DOHH2 (cell line): ENCODE measurements around the gene DPP6.

ENCODE experiments used
- H3F3A ChIP-seq: fragments of 200-600 bp; sonication (generic), shearing (Covaris generic); 2 replicates; pipeline ENCODE4 v1.6.0; 2016; ENCODE audit warnings: antibody characterized with exemption, mild to moderate bottlenecking; ENCODE audit not compliant: control insufficient read depth, insufficient read depth
- H3K27ac ChIP-seq: fragments of 200-600 bp; sonication (generic); 2 replicates; pipeline ENCODE4 v1.5.1; 2014; ENCODE audit warnings: low read depth, mild to moderate bottlenecking, low read length, moderate library complexity
- H3K27me3 ChIP-seq: fragments of 200-600 bp; sonication (generic); 2 replicates; pipeline ENCODE4 v1.6.1; 2014; ENCODE audit warnings: mild to moderate bottlenecking, low read length, mixed read lengths; ENCODE audit not compliant: control insufficient read depth
- H3K36me3 ChIP-seq: fragments of 200-600 bp; sonication (generic); 2 replicates; pipeline ENCODE4 v1.6.1; 2014; ENCODE audit warnings: mild to moderate bottlenecking, low read length, moderate library complexity, mixed read lengths; ENCODE audit not compliant: control insufficient read depth
- H3K4me1 ChIP-seq: fragments of 200-600 bp; sonication (generic); 2 replicates; pipeline ENCODE4 v1.6.1; 2014; ENCODE audit warnings: mild to moderate bottlenecking, low read length, mixed read lengths; ENCODE audit not compliant: control insufficient read depth
- H3K4me2 ChIP-seq: fragments of 200-600 bp; sonication (generic); 2 replicates; pipeline ENCODE4 v1.6.0; 2014; ENCODE audit warnings: mild to moderate bottlenecking, low read length, moderate library complexity
- H3K4me3 ChIP-seq: fragments of 200-600 bp; sonication (generic); 2 replicates; pipeline ENCODE4 v1.5.1; 2014; ENCODE audit warnings: mild to moderate bottlenecking, low read length, mixed read lengths
- H3K79me2 ChIP-seq: fragments of 200-600 bp; sonication (generic); 2 replicates; pipeline ENCODE4 v1.6.1; 2014; ENCODE audit warnings: mild to moderate bottlenecking, low read length, mixed read lengths; ENCODE audit not compliant: control insufficient read depth
- H3K9me2 ChIP-seq: fragments of 200-600 bp; sonication (generic); replicated peaks from 2 replicates; pipeline ENCODE4 v1.6.1; 2014; ENCODE audit warnings: mild to moderate bottlenecking, low read length, mixed read lengths; ENCODE audit not compliant: control insufficient read depth
- H3K9me3 ChIP-seq: fragments of 200-600 bp; sonication (generic); 2 replicates; pipeline ENCODE4 v1.6.1; 2014; ENCODE audit warnings: antibody characterized with exemption, low read length, mixed read lengths; ENCODE audit not compliant: control insufficient read depth, insufficient read depth
- H4K20me1 ChIP-seq: fragments of 200-600 bp; sonication (generic); 2 replicates; pipeline ENCODE4 v1.6.0; 2014; ENCODE audit warnings: low read depth, mild to moderate bottlenecking, antibody characterized with exemption, low read length, moderate library complexity; ENCODE audit not compliant: control insufficient read depth, insufficient read depth
- CTCF ChIP-seq: fragments of 200-600 bp; sonication (generic); IDR thresholded peaks from one replicate; pipeline ENCODE4 v1.5.1; 2014; ENCODE audit warnings: antibody characterized with exemption, mild to moderate bottlenecking, low read depth, low read length; ENCODE audit not compliant: poor library complexity, severe bottlenecking
- EZH2phosphoT487 ChIP-seq: fragments of 200-600 bp; sonication (generic); IDR thresholded peaks from 2 replicates; pipeline ENCODE4 v1.6.1; 2017; ENCODE audit warnings: borderline replicate concordance, mild to moderate bottlenecking, antibody characterized with exemption, low read length, moderate library complexity, mixed read lengths

Gene DPP6

GRCh38 chr7:154640917-154641316 lies 588.7 kb downstream of the DPP6 start:
- TF ChIP-seq EZH2phosphoT487, result no peak
- no peak for TF ChIP-seq CTCF

GRCh38 chr7:154644366-154644765 lies 592.2 kb downstream of the DPP6 start:
- Histone ChIP-seq H3K4me2 (no peak overlapping the region), H3K27ac (no peak overlapping the region), H3K4me3 (no peak overlapping the region), H3K36me3 (no peaks in the 10 kb centered on the region), H3K4me1 (no peaks in the 10 kb centered on the region), H3F3A (no peaks in the 10 kb centered on the region), H3K79me2 (no peaks in the 10 kb centered on the region), H3K9me2 (no peaks in the 10 kb centered on the region), H3K9me3 (0 out of 2 replicates have a peak, but pooled peaks cover 2% of the 10 kb centered on the region), H3K27me3 (no peaks in the 10 kb centered on the region), H4K20me1 (no peaks in the 10 kb centered on the region)
- TF ChIP-seq CTCF (no peak), EZH2phosphoT487 (no peak)

More at GRCh38 chr7:154640917-154641316, 588.7 kb downstream of the DPP6 start:
- H3K27me3 ChIP-seq, result no peaks in the 10 kb centered on the region
- H3K79me2 ChIP-seq, result no peaks in the 10 kb centered on the region
- H3K27ac ChIP-seq, result no peak overlapping the region
- no peak overlapping the region for H3K4me3 ChIP-seq
- H3K9me3 ChIP-seq, result no peaks in the 10 kb centered on the region
- no peaks in the 10 kb centered on the region for H3F3A ChIP-seq
- no peak overlapping the region for H3K4me2 ChIP-seq
- no peaks in the 10 kb centered on the region for H4K20me1 ChIP-seq
- H3K9me2 ChIP-seq, result no peaks in the 10 kb centered on the region
- no peaks in the 10 kb centered on the region for H3K36me3 ChIP-seq
- H3K4me1 ChIP-seq, result no peaks in the 10 kb centered on the region

- Histone ChIP-seq H3K4me2 (no peak overlapping the region), H3K36me3 (no peaks in the 10 kb centered on the region), H3K4me3 (no peak overlapping the region), H4K20me1 (no peaks in the 10 kb centered on the region), H3K27ac (no peak overlapping the region), H3K9me3 (0 out of 2 replicates have a peak, but pooled peaks cover 2% of the 10 kb centered on the region), H3K79me2 (no peaks in the 10 kb centered on the region), H3K27me3 (no peaks in the 10 kb centered on the region), H3K4me1 (no peaks in the 10 kb centered on the region), H3F3A (no peaks in the 10 kb centered on the region), H3K9me2 (no peaks in the 10 kb centered on the region)
- TF ChIP-seq CTCF, result no peak
- no peak for TF ChIP-seq EZH2phosphoT487
Measured at GRCh38 chr7:154646126-154647013, 594.2 kb downstream of the DPP6 start.
